Tibial nerve (tissue), 3 donors: ENCODE data around the gene LTC4S.

Source experiments
- POLR2A ChIP-seq, 2 donors: fragments of 450-650 bp; IDR thresholded peaks; one replicate each; pipeline ENCODE4 v1.6.1; 2017; ENCODE audit warnings: antibody characterized with exemption in 2 of 2, mild to moderate bottlenecking in 2 of 2, moderate library complexity in 2 of 2
- TF ChIP-seq, protein P1 (sequence below), 5 experiments: fragments of 200-600 bp in 3 of 5; fragments of 450-650 bp in 2 of 5; sonication (generic) in 3 of 5; IDR thresholded peaks; one replicate each; pipeline ENCODE4 v1.5.1; 2016 to 2019; ENCODE audit warnings: antibody characterized with exemption in 5 of 5, mild to moderate bottlenecking in 3 of 5, moderate library complexity in 2 of 5

DNA sequence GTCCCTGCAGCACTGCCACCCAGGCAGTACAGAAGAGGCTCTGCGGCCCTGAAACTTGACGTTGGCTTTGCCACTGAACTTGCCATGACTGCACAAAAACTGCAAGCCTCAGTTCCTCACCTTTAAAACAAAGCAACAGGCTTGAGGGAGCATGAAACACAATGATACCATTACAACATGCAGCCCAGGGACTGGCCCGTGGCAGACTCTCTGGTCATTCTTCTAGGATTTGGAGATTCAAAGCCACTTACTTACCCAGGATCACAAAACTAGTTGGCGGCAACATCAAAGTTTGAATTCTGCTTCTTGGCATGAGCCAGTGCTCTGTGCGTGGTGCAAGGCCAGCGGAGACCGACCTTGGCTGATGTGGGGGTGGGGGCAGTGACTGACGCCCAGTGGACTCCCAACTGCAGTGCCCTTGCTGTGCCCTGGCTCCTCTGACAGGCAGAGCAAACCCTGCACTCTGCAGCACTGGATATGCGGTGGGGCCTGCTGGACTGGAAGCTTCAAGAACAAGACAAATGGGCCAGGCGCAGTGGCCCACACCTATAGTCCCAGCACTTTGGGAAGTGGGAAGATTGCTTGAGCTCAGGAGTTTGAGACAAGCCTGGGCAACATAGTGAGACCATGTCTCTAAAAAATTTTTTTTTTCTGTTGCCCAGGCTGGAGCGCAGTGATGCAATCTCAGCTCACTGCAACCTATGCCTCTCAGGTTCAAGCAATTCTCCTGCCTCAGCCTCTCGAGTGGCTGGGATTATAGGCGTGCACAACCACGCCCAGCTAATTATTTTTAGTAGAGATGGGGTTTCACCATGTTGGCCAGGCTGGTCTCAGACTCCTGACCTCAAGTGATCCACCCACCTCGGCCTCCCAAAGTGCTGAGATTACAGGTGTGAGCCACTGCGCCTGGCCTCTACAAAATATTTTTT is 45.8 kb downstream of the LTC4S start:
- TF ChIP-seq POLR2A (IDR thresholded peaks at IDR 0.05) = no peak
- TF ChIP-seq, protein P1, sequence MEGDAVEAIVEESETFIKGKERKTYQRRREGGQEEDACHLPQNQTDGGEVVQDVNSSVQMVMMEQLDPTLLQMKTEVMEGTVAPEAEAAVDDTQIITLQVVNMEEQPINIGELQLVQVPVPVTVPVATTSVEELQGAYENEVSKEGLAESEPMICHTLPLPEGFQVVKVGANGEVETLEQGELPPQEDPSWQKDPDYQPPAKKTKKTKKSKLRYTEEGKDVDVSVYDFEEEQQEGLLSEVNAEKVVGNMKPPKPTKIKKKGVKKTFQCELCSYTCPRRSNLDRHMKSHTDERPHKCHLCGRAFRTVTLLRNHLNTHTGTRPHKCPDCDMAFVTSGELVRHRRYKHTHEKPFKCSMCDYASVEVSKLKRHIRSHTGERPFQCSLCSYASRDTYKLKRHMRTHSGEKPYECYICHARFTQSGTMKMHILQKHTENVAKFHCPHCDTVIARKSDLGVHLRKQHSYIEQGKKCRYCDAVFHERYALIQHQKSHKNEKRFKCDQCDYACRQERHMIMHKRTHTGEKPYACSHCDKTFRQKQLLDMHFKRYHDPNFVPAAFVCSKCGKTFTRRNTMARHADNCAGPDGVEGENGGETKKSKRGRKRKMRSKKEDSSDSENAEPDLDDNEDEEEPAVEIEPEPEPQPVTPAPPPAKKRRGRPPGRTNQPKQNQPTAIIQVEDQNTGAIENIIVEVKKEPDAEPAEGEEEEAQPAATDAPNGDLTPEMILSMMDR (IDR thresholded peaks at IDR 0.05) = no peak
